GM21529 (cell line): ENCODE measurements around the gene MPL.
"Not testable (repeated sequence)": the region's sequence is repeated elsewhere in the genome, so short reads cannot be mapped to it uniquely, and the experiment has no call there.

Experiments
- ATAC-seq: cut with Tn5 transposase; IDR thresholded peaks from one replicate; pipeline ENCODE4 v1.9.1; 2021; ENCODE audit not compliant: unreplicated experiment

Gene MPL

DNA sequence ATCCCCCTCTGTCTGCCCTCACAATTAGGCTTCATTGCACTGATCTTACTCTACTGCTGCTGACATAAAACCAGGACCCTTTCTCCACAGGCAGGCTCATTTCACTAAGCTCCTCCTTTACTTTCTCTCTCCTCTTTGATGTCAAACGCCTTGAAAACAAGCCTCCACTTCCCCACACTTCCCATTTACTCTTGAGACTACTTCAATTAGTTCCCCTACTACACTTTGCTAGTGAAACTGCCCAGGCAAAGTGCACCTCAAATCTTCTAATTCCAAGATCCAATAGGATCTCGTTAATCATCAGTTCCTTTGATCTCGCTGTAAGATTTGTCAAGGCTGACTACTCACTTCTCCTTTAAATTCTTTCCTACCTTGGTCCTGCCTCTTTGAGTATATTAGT, 15.3 kb downstream of the MPL start:
- ATAC-seq = no peak

DNA sequence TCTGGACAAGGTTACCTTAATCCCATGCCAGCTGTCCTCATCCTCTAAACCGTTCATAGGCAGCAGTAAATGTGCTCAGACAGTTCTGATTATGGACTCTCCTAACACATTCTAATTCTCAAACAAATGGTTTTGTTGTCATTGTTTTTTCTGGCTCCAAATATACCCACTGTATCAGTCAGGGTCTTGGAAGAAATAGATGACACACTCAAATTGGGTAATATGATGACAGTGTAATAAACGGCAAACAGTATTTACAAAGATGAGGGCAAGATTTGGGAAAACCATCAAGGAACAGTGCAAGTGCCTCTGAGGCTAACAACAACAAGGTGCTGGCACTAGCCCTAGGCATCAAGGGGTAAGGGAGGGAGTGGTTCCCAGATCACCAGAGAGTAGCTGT, 16.9 kb downstream of the MPL start:
- ATAC-seq = no peak

DNA sequence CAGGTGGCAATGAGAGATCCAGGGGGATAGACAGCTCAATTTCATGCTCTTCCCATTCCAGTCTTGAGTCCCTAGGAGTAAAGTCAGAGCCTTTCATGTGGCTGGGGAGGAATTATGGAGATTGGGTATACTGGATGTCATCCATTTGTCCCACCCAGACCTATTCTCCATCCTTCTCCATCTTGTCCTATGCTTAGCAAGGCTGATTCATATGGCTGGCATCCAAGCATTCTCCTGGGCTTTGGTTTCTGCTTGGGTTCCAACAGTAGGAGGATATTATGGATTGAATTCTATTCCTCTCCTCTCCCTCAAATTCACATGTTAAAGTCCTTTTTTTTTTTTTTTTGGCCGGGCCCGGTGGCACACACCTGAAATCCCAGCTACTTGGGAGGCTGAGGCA, 17.3 kb downstream of the MPL start:
- ATAC-seq = no peak

- ATAC-seq = no peak
These were observed 19.6 kb downstream of the MPL start for GRCh38 chr1:43357251-43357650.

DNA sequence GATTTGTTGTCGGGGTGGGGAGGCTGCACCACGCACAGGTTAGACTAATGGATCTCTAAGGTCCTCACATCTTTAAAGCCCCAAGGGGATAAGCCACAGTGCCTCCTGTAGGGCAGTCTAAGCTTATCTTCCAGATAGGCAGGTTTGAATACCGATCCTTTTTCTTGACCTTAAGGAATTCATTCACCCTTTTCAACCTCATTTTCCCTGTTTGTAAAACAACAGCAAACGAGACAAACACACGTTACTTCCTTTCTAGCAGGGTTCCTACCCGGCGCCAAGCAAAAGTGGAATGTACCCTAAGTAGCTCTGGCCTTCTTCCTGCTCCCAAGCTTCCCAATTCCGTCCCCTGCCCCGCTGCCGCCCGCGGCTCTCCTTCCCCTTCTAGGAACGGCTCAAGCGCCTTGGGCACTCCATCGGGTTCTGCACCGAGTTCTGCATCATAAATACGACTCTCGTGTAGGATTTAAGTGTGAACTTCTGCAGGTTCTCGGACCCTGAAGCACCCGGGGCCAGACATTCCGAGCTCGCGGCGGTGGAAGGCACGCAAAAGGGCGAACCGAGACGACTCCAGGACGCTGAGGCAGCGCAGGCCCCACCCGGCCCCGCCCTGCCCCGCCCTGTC, 20.6 kb downstream of the MPL start:
- no peak for ATAC-seq

DNA sequence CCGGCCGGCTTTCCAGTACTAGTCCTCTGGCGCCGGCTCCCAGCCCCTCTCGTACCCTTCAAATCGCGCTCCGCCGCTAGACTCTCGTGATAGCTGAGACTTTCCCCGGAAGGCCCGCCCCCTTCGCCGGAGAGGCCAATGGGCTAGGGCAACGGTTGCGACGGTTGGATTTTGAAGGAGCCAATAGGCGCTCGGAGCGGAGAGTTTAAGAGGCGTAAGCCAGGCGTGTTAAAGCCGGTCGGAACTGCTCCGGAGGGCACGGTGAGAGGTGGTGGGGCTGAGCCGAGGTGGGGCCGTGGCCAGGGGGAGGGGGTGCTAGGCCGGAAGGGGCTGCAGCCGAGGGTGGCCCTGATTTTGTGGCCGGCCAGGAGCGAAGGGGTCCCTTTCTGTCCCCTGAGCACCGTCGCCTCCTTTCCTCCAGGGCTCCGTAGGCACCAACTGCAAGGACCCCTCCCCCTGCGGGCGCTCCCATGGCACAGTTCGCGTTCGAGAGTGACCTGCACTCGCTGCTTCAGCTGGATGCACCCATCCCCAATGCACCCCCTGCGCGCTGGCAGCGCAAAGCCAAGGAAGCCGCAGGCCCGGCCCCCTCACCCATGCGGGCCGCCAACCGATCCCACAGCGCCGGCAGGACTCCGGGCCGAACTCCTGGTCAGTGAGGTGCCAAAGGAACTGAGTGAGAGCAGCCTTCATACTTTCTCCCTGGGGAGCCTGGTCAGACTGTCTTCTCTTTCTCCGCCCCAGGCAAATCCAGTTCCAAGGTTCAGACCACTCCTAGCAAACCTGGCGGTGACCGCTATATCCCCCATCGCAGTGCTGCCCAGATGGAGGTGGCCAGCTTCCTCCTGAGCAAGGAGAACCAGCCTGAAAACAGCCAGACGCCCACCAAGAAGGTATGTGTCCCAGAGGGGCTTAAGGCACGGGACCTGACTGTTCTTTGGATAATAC, 21.4 kb downstream of the MPL start, which contains the start of gene CDC20:
Gene CDC20 (plus strand): TSS at position 236 of the 948 bp plus-strand sequence. CDS start 235 bp downstream, at position 471.
- ATAC-seq = peak; percentile 97

GRCh38 chr1:43359696-43360095, 22.1 kb downstream of the MPL start:
- ATAC-seq = no peak

DNA sequence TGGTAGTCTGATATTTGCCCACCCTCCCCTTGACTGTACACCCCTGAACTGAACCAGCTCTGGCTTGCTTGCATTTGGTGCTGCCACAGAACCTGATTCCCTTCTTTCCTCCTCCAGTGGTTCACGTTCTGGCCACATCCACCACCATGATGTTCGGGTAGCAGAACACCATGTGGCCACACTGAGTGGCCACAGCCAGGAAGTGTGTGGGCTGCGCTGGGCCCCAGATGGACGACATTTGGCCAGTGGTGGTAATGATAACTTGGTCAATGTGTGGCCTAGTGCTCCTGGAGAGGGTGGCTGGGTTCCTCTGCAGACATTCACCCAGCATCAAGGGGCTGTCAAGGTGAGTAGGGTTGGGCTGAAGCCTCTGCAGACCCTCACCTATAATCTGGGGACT, 23.0 kb downstream of the MPL start:
- ATAC-seq = no peak

GRCh38 chr1:43363283-43363934, 25.8 kb downstream of the MPL start:
- no peak for ATAC-seq

DNA sequence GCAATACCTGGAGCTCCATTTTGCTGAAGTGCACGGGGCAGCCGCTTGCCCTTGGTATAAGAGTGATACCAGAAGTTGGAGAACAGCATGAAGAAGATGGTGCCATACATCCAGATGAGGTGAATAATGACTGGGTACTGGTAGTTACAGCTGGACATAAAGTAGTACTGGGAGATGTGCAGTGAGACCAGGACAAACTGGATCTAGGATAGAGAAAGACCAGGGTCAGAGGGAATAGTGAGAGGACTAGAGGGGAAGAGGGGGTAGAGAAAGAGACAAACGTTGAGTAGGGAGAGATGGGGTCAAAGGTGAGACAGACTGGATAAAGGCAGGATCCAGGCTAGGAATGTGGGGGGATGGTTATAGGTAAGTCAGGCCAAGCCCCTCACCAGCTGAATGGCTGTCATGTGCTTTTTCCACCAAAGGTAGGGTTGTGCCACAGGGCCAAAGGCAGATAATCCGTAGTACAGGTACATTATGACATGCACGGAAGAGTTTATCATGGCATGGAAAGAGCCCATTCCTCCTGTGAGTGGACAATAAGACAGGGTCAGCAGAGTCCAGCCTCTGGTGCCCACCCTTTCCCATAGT, 26.4 kb downstream of the MPL start:
- no peak for ATAC-seq

DNA sequence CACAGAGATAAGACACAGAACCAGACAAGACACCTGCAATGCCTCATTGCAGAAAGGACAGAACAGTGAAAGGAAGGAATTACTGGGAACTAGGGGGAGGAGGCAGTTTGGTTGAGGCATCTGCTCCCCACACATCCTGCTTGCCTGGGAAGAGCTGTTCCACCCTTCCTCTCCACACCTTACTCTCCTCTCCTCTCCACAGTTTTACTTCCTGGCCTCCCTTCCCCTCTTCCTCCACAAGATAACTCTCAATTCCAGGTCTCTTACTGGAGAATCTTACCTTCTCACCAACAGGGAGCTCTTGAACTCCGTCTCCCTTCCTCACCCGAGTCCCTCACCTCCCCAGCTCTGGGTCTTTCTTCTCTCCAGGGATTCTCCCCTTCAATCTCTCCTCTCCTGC, 28.1 kb downstream of the MPL start:
- ATAC-seq = no peak

DNA sequence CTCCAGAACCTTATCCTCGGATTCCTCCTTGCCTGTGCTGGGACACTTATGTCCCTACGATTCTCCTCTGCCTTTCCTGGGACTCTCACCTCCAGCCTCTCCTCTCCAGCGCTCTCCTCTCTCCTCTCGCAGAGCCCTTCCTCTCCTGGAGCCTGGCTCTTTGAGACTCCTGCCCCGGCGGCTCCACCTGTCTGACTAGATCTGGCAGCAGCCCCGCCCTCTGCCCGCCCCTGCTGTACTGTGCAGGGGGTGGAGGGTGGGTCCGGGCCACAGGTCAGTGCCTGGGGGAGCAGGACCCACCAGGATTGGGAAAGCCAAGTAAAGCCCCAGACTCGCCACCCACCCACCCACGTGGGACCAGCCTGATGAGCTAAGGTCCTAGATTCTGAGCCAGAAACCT, 28.6 kb downstream of the MPL start:
- no peak for ATAC-seq

DNA sequence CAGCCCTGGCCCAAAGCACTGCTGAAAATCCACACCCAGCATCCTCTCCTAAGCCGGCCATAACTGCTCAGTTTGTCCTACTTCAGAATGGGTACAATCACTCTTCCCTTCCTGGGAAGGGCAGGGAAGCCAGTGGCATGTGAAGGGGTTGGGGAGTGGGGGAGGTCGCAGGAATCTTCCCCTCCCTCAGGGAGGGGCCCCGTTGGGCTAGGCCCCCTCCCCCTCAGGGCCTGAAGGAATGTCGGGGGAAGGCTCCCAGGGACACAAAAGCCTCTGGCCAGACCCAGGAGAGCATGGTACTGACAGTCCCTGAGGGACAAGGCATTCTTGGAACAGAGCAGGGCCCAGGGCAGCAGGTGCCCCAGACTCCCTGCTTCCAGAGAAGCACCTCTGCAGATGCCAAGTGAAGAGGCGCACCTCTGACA, 29.0 kb downstream of the MPL start:
- ATAC-seq = no peak

GRCh38 chr1:43367026-43367903, 29.6 kb downstream of the MPL start:
- peak; percentile 43 for ATAC-seq

DNA sequence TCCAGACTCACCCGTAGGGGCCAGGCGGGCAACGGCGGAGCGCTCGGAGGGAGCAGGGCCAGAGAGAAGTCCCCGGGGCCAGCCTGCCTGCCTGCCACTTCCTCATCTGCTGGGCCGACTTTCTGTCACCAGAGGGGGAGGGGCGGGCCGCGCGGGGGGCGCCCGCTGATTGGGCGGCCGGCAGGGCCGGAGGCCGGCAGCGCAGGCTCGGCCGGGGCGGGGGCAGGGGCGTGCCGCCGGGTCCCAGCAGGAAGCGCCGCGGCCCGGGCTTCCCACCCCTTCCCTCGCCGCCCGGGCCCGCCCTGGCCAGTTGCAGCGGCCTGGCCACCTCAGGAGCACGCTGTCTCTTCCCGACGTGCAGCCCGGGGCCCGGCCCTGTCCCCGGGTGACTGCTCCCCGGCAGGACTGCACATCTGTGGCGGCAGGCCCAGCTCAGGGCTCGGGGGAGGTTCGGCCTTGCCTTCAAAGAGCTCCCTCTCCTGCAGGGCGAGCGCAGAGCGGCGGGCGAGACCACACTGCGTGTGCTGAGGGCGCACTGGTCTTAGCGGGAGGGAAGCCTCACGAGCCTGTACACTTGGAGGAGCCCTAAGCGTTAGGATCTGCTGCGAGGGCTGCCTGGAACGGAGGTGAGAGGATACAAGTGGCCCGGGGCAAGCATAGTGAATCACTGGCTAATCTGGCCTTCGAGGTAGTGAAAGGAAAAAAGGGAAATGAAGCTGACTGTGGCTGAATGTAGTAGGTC, 30.5 kb downstream of the MPL start, which contains the start of gene ELOVL1:
Gene ELOVL1 (minus strand): TSS at position 108 of the 742 bp plus-strand sequence. CDS start 2,402 bp downstream, outside the sequence.
- ATAC-seq = peak; percentile 70

- ATAC-seq = no peak
These were observed 31.0 kb downstream of the MPL start for GRCh38 chr1:43368646-43369020.

GRCh38 chr1:43369779-43370178, 32.2 kb downstream of the MPL start:
- ATAC-seq = not testable (repeated sequence)

GRCh38 chr1:43370564-43370963, 32.9 kb downstream of the MPL start:
- no peak for ATAC-seq

DNA sequence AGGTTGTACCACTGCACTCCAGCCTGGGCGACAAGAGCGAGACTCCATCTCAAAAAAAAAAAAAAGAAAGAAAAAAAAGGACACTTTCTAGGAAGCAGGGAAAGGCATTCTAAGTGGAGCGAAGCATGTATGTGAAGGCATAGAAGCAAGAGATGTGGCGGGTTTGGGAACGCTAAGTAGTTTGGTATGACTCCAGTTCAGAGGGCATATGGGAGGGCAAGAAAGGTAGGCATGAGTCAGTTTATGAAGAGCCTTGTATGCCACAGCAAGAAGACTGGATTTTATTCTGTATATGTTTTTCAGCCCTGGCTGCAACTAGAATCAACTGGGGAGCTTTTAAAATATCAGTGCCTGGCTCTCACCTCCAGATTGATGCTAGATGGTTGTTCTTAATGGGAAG, 34.6 kb downstream of the MPL start:
- no peak for ATAC-seq
